Mucosa of stomach (tissue), 1 donor: ENCODE results near the gene IMPG1.

Source experiments
- H3K27me3 ChIP-seq: one replicate; pipeline ENCODE4 v1.7.0; 2013; ENCODE audit warnings: mild to moderate bottlenecking, low read length; ENCODE audit not compliant: control insufficient read depth, insufficient read depth
- H3K36me3 ChIP-seq: one replicate; pipeline ENCODE4 v1.7.0; 2013; ENCODE audit warnings: low read length; ENCODE audit not compliant: control insufficient read depth, insufficient read depth
- H3K4me1 ChIP-seq: one replicate; pipeline ENCODE4 v1.7.0; 2013; ENCODE audit warnings: mild to moderate bottlenecking, low read length; ENCODE audit not compliant: control insufficient read depth, insufficient read depth
- H3K4me3 ChIP-seq: one replicate; pipeline ENCODE4 v1.7.0; 2013; ENCODE audit warnings: low read length
- H3K9ac ChIP-seq: one replicate; pipeline ENCODE4 v1.7.0; 2013; ENCODE audit warnings: mild to moderate bottlenecking, low read length, moderate library complexity
- H3K9me3 ChIP-seq: one replicate; pipeline ENCODE4 v1.7.0; 2013; ENCODE audit warnings: mild to moderate bottlenecking, low read length, moderate library complexity; ENCODE audit not compliant: control insufficient read depth
- donor health status: Pancreatic carcinoma.

Gene IMPG1

GRCh38 chr6:76072562-76072961, at the start of gene IMPG1:
Gene IMPG1, minus strand, starts transcription at chr6:76072662. Its CDS starts 174 bp downstream, at chr6:76072488.
- H3K4me3 ChIP-seq: no peak within 1 kb of the TSS
- no peaks in the 10 kb centered on the region for H3K9me3 ChIP-seq
- no peak within 1 kb of the TSS for H3K9ac ChIP-seq
- H3K4me1 ChIP-seq: no peaks in the 10 kb centered on the region
- H3K27me3 ChIP-seq: no peaks in the 10 kb centered on the region
- H3K36me3 ChIP-seq: no peaks in the 10 kb centered on the region

- Histone ChIP-seq H3K4me3 (no peak overlapping the region), H3K4me1 (peaks cover 7% of the 10 kb centered on the region), H3K27me3 (peaks cover 14% of the 10 kb centered on the region), H3K9ac (no peak overlapping the region), H3K9me3 (no peaks in the 10 kb centered on the region), H3K36me3 (no peaks in the 10 kb centered on the region)
These were observed 47.8 kb upstream of the IMPG1 start for GRCh38 chr6:76120302-76120701.

- Histone ChIP-seq H3K36me3 (no peaks in the 10 kb centered on the region), H3K9ac (no peak overlapping the region), H3K27me3 (no peaks in the 10 kb centered on the region), H3K4me3 (no peak overlapping the region), H3K4me1 (no peaks in the 10 kb centered on the region), H3K9me3 (no peaks in the 10 kb centered on the region)
These were observed 819 bp upstream of the IMPG1 start for GRCh38 chr6:76073281-76073680.

GRCh38 chr6:76057469-76057868, 15.0 kb downstream of the IMPG1 start:
- Histone ChIP-seq H3K36me3 (no peaks in the 10 kb centered on the region), H3K9me3 (no peaks in the 10 kb centered on the region), H3K4me3 (no peak overlapping the region), H3K4me1 (no peaks in the 10 kb centered on the region), H3K9ac (no peak overlapping the region), H3K27me3 (no peaks in the 10 kb centered on the region)

GRCh38 chr6:76052314-76052713, 20.1 kb downstream of the IMPG1 start:
- no peak overlapping the region for H3K9ac ChIP-seq
- no peaks in the 10 kb centered on the region for H3K36me3 ChIP-seq
- H3K27me3 ChIP-seq: no peaks in the 10 kb centered on the region
- no peaks in the 10 kb centered on the region for H3K9me3 ChIP-seq
- no peak overlapping the region for H3K4me3 ChIP-seq
- H3K4me1 ChIP-seq: no peaks in the 10 kb centered on the region

GRCh38 chr6:76043690-76044089, 28.8 kb downstream of the IMPG1 start:
- no peaks in the 10 kb centered on the region for H3K9me3 ChIP-seq
- H3K4me3 ChIP-seq: no peak overlapping the region
- no peaks in the 10 kb centered on the region for H3K27me3 ChIP-seq
- H3K9ac ChIP-seq: no peak overlapping the region
- no peaks in the 10 kb centered on the region for H3K36me3 ChIP-seq
- no peaks in the 10 kb centered on the region for H3K4me1 ChIP-seq

GRCh38 chr6:76035713-76036112, 36.7 kb downstream of the IMPG1 start:
- H3K4me1 ChIP-seq: no peaks in the 10 kb centered on the region
- no peak overlapping the region for H3K9ac ChIP-seq
- no peaks in the 10 kb centered on the region for H3K36me3 ChIP-seq
- H3K9me3 ChIP-seq: no peaks in the 10 kb centered on the region
- no peaks in the 10 kb centered on the region for H3K27me3 ChIP-seq
- H3K4me3 ChIP-seq: no peak overlapping the region

GRCh38 chr6:76026101-76026500, 46.4 kb downstream of the IMPG1 start:
- H3K9me3 ChIP-seq: peaks cover 10% of the 10 kb centered on the region
- no peaks in the 10 kb centered on the region for H3K36me3 ChIP-seq
- H3K4me1 ChIP-seq: no peaks in the 10 kb centered on the region
- H3K27me3 ChIP-seq: no peaks in the 10 kb centered on the region
- H3K9ac ChIP-seq: no peak overlapping the region
- no peak overlapping the region for H3K4me3 ChIP-seq

- Histone ChIP-seq H3K27me3 (no peaks in the 10 kb centered on the region), H3K4me3 (no peak overlapping the region), H3K9ac (no peak overlapping the region), H3K9me3 (no peaks in the 10 kb centered on the region), H3K36me3 (no peaks in the 10 kb centered on the region), H3K4me1 (no peaks in the 10 kb centered on the region)
These were observed 57.6 kb downstream of the IMPG1 start for GRCh38 chr6:76014626-76015530.

- Histone ChIP-seq H3K9ac (no peak overlapping the region), H3K27me3 (no peaks in the 10 kb centered on the region), H3K36me3 (no peaks in the 10 kb centered on the region), H3K9me3 (no peaks in the 10 kb centered on the region), H3K4me3 (no peak overlapping the region), H3K4me1 (no peaks in the 10 kb centered on the region)
These were observed 68.3 kb downstream of the IMPG1 start for GRCh38 chr6:76004202-76004601.

GRCh38 chr6:76003686-76004085, 68.8 kb downstream of the IMPG1 start:
- Histone ChIP-seq H3K9me3 (no peaks in the 10 kb centered on the region), H3K4me3 (no peak overlapping the region)

GRCh38 chr6:76003113-76003512, 69.3 kb downstream of the IMPG1 start:
- no peak overlapping the region for H3K4me3 ChIP-seq
- H3K27me3 ChIP-seq: no peaks in the 10 kb centered on the region
- no peaks in the 10 kb centered on the region for H3K4me1 ChIP-seq
- H3K9me3 ChIP-seq: no peaks in the 10 kb centered on the region
- H3K36me3 ChIP-seq: no peaks in the 10 kb centered on the region
- H3K9ac ChIP-seq: no peak overlapping the region

More at GRCh38 chr6:76003686-76004085, 68.8 kb downstream of the IMPG1 start:
- Histone ChIP-seq H3K9ac (no peak overlapping the region), H3K27me3 (no peaks in the 10 kb centered on the region), H3K4me1 (no peaks in the 10 kb centered on the region), H3K36me3 (no peaks in the 10 kb centered on the region)
